Hematopoietic multipotent progenitor cell treated with erythropoietin and hydrocortisone succinate and interleukin-3 and kit ligand, for 17 days (in vitro differentiated cells): ENCODE measurements around the gene PPP6R3.

Experiments
- DNase-seq: peaks from one replicate; pipeline ENCODE4 v3.0.0-alpha.2; 2015; ENCODE audit warnings: low spot score

Gene PPP6R3

DNA sequence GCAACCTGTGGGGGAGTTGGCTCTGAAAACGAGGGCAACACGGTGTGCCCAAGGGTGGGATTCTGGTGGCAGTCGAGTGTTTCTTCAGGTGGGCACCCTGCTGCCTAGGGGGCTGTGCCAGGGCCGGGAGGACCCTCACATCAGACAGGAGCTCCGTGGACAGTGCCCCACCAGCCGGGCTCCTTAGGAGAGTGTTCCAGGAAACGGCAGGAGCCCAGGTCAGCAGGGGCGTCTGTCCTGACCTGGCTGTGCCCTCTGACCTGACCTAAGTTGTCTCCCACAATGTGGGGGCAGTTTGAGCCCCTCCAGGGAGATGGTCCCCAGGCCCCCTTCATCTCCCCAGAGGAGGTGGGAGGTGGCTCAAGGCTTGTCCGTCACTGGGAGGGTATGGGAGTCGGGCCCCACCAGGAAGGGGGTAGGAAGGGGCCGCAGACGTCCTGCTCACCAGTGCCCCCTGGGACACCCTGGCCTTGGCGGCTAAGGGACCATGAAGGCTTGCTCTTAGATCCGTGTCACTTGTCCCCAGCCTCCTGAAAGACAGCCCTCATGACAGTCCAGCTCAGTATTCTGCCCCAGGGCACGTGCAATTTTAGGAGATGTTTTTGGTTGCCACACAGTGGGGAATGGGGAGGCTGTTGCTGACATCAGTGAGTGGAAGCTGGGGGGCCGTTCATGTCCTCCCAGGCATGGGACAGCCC is 191.6 kb downstream of the PPP6R3 start:
- no peak for DNase-seq

DNA sequence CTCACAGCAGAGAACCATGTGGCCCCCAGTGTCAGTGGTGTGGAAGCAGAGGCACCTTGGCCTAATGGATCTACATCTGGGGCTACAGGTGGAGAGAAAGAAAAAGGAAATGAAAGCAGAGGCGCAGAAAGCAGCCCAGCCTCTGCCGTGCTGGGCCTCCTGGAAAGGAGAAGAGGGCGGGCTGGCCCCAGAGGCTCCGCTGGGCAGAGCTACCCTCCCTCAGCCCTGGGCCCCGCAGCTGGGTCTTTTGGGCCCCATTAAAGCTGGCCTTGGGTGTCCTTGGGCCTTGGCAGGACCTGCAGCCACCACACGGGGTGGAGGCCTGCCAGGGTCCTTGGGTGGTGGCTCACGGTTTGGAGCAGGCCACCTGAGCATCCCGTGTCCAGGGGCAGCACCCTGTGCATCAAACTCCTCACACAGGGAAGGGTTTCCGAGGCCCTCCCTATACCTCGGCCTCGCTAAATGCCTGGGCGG is 192.2 kb downstream of the PPP6R3 start:
- DNase-seq = no peak

DNA sequence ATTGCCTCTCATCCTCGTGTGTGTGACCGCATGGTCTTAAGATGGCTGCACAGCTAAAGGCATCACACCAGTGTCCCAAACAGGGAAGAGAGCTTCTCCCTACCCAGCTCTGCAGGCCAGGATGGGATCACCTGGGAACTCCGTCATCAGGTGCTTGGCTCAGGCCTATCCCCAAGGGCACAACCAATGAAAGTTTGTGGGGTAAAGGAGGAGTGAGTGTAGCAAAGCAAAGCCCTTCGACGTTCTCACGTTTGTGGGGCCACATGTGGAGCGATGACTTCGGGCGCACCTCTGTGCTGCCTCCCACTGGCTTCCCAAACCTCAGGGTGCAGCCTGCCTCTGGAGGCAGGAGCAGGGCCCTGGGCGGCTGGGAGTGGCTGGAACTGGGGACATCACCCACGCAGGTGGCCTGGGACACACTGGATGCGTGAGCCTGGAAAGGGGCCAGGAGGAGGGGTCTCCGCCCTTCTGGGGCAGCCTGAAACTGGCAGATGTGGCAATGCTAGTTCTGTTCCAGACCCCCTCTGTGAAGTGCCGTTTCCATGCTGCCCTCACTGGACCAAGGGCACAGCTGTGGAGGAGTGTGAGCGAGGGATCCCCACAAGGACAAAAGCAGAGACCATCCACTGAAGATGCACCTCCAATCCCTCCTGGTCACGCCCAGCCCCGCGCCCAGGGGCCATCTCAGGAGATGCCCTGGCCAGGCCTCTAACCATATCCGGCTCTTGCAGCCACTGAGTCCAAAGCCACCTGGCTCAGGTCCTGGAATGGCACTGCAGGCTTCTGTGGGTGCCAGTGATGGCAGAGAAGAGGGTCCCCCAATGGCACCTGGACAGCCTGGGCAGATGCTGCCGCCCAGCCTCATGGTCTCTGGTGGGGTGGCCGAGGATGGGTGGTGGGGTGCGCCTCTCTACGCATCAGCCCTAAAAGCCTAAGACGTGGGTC is 193.2 kb downstream of the PPP6R3 start:
- DNase-seq = no peak

DNA sequence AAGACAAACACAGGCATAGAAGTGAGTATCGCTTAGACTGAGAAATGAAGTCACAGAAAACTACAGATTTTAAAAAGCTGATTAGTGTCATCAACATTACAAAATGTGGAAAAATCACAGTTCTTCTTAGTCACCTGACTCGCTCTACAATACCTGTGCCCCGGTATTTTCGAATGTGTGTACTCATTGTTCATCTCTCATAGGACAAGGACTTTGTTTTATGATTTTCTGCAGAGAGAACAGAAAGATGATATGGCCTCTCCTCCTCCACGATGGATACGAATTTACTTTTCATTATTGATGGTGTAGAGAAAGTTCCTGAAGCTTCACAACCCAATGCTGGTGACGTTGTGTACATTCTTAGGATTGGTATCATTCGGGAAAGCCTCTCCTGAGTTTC is 194.4 kb downstream of the PPP6R3 start:
- DNase-seq = no peak

DNA sequence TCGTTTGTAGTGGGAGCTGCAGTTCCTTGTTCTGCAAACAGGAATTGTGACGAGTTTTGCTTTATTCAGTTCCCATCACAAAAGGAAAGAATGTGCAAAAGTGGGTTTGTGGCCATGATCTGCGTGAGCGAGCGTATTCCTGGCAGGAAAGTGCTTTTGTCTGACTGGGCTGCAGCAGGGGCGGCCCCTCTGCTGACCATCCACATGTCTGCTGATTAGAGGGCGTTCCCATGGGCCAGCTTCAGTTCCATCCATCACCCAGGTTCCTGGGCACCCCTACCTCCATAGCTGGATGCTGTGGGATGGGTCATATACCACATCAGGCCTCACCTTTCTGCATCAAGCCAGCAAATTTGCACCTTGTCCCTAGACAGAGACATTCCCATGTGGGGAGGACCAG is 194.9 kb downstream of the PPP6R3 start:
- no peak for DNase-seq

DNA sequence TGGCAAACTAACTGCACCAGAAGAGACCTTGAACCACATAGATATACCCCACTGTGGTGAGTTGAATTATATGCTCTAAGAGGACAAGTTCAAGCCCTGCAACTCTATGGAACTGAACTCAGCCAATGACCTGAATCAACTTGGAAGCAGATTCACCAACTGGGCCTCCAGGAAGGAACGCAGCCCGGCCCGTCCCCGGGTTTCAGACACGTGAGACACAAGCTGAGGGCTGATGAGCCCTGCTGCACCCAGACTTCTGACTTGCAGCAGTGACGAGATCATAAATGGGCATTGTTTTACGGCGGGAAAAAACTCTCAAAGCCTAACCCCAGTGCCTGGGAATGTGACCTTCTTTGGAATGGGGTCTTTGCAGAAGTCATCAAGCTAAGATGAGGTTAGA is 195.3 kb downstream of the PPP6R3 start:
- DNase-seq = no peak

DNA sequence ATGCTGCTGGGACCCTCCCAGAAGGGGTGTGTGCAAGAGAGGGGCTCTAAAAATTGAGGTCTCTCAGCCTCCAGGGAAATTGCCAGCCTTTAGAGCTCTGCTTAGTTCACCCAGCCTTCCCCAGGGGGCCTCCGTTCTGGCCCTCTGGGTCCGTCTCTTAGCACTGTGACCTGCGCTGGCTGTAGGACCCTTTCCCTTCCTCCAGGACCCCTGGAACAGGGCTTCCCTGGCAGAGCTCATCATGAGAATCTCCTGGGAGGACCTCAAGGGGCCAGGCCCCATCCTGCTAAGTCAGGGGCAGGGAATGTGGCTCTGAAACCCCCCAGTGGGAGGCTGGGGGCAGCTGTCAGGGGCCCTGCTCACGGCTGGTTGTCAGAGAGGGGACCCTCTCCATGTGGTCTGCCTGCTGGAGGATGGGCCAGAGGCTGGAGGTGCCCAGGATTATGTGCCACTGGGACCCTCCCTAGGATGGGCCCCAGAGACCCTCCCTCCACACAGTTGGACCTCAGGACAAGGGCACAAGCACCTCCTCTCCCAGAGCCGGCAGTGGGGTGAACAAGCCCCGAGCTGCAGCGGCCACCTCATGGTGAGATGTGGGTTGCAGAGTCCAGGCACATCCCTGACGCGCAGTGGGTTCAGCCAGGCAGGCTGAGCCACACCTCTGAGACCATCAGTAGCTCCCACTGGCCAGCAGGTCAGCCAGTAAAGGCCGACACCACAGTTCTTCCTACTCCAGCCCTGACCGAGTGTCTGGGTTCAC is 196.6 kb downstream of the PPP6R3 start:
- DNase-seq = no peak

DNA sequence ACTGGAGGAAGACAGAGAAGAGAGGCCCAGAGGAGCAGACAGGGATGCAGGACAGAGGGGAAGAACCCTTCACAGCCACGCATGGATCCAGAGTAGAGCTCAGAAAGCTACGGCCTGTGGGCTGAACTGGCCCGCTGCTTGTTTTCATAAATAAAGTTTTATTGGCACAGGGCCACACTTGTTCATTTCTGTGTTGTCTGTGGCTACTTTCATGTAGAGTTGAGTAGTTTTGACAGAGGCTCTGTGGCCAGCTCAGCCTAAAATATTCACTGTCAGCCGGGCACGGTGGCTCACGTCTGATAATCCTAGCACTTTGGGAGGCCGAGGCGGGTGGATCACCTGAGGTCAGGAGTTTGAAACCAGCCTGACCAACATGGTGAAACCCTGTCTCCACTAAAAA is 197.5 kb downstream of the PPP6R3 start:
- DNase-seq = no peak

DNA sequence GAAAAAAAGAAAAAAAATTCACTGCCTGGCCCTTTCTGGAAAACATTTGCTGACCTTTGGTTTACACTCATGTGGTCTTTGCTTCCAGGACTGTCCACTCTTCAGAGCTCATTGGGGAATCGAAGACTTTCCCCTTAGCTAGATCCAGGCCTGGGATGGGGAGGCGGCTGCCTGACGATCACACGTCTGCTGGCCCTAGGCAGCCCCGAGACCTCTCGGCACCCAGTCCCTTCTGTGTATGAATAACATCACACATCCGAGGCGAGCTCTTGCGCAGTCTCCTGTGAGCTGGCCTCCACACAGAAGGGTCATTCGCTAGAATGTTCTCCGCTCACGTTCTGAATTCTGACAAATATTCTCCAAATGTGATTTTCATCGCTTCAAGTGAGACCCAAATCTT is 198.1 kb downstream of the PPP6R3 start:
- DNase-seq = no peak

DNA sequence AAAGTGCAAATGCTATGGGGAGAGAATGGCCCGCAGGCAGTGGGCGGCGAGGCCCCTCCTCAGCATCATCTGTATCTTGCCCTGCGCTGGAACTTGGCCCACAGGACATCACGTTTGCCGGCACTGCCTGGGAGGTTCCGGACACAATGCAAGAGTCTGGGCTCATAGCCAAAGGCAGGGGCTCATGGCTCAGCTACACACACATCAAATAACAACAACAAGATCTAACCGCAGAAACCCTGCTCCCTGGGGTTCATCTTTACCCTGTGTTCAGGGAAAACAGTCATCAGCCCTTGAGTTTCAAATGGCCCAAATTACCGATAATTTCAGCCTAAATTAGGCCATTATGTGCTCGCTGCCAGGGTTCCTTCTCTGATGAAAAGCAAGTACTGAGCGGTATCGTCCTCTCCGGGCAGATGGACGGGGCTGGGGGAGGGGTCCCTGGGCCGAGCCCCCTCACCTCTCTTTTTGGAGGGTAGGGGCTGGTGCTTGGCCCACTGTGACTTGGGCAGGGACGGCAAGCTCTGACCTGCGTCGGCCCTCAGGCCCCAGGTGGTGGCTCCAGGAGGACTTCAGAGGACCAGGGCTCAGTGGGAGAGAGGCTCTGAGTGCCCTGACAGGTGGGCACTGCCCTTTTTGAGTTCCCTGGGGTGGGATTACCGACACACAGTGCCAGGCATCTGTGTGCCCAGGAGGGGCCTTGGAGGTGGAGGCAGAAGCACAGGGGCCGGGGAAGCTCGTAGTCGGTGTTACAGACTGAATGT is 198.8 kb downstream of the PPP6R3 start:
- DNase-seq = no peak

DNA sequence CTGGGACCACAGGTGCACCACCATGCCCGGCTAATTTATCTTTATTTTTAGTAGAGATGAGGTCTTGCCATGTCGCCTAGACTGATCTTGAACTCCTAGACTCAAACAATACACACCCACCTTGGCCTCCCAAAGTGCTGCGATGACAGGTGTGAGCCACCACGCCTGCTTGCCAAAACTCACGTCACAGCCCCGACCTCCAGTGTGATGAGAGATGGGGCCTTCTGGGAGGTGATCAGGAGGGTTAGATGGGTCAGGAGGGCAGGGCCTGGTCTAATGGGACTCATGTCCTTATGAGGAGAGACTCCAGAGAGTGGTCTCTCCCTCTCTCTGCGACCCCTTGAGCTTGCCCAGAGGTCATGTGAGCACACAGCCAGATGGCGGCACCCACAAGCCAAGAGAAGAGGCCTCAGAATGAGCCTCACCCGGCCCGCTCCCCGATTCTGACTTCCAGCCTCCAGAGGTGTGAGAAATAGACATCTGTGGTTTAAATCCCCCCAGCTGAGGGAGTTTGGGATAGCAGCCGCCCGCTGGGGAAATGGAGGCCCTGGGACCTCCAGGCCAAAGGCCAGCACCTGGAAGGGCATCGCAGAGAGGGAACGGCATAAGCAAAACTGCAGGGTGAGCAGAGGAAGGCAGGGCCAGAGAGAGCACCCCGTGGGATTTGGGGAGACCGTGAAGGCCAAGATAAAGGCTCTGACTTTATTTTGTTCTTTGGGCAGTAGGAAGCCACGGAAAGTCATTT is 199.7 kb downstream of the PPP6R3 start:
- no peak for DNase-seq

DNA sequence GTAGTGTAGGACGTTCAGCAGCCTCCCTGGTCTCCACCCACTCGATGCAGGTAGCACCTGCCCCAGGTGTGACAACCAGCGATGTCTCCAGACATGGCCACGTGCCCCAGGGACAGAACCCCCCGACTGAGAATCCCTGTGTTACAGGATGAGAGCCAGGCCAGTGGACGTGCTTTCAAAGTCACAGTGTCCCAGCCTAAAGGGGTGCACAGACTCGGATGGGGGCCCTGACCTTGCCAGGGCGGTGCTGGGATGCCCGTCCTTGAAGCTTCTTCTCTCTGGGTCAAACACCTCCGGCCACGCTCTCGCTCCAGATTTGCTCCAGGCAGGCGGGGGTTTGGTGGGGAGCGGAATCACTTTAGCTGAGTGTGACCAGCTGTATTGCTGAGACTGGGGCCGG is 200.5 kb downstream of the PPP6R3 start:
- DNase-seq = no peak

DNA sequence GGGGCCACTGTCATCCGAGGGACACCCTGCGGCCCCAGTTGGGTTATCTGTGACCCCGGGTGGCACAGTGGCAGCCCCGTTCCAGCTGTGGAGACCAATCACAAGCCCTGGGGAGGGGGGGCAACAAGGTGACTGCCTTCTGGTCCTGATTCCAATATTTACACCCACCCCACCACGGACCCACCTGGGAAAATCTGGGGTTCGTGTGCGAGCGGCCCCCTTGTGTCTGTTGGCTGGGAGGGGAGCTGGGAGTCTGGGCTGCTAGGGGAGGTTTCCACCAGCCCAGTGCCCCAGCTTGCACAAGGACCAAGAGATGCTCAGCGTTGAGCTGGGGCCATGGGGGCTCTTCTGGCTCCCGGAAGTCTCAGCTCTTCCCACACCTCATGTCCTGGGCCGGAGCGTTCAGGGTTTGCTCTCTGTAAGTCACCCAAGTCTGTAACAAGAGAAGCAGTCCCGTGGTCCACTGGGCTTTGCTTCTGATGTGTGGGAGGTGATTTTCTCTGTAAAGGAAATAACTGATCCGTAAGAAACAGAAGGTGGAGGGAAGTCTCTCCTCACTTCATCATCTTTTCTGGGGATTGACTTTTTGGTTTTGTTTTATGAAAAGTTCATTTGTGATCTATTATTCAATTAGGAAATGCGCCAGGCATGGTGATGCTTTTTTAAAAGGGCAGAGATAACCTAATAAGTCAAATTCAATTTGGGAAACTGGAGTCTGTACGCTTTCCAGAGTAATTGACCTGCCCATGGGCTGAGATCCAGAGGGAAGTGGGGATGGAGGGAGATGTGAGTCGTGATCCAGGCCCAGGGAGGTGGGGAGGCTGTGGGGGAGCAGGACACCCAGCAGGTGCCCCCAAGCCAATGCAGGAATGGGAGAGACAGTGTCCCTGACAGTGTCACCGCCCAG is 201.4 kb downstream of the PPP6R3 start:
- DNase-seq = no peak

DNA sequence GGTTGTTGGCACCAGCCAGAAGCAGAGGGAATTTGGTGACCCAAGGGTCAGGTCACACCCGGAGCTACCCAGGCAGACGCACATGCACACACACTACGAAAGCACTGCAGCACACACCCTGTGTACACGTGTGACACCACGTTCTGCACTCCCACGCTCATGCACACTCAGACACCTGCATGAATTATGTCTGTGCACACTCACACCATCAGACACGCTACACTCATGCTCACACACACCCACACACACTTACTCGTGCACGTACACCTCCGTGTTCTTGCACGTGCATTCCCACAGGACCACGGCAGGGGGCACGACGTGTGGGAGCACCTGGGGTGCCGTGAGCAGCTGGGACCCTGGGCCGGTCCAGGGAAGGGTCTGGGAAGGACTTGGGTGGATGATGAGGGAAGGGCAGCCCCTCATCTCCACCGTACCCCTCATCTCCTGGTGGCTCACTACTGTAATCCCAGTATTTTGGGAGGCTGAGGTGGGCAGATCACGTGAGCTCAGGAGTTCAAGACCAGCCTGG is 203.0 kb downstream of the PPP6R3 start:
- DNase-seq = no peak

DNA sequence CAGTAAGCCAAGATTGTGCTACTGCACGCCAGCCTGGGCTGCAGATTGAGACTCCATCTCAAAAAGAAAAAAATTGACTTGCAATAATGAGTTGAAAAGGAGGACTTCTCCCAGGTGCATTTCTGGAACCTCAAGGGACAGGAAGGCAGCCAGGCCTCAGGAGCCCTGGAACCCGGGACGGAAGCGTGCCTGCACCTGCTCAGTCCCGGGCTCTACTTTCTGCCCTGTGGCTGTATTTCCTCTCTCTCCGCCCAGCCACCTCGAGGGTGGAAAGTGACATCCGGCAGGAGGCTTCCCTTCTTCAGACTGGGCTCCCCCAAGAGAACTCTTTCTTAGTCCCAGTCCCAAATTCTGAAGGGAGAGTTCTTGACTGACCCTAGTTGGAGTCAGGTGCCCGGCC is 203.6 kb downstream of the PPP6R3 start:
- DNase-seq = no peak

DNA sequence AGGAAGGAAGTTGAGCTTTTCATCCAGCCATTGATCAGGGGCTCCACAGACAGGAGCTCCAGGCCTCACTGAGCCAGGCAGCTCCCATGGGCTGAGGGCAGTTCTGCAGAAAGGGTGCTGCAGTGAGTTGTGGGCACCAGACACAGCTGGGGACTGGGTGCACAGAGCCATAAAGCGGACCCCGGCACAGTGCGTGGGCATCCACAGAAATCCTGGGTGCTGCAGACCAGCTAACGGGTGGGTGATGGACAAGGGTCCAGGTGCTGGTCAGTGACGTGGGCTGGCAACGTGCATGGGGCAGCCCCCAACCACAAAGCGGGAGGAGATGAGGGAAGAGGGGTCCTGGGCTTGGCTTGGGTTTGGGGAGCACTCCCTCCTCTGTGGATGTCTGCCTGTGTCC is 204.4 kb downstream of the PPP6R3 start:
- no peak for DNase-seq
